KBM-7 (cell line): ENCODE measurements around the gene SLC35F3.

Experiments used
- DNase-seq: peaks from one replicate; pipeline ENCODE4 v3.0.0-alpha.2; 2015
- in situ Hi-C: fragments of 300-500 bp; cut with MboI; formaldehyde crosslinking; loops from 2 replicates; pipeline ENCODE4 v1.14.3; 2020; ENCODE audit warnings: low sequenced_read_pairs, low pct_unique_long_range_greater_than_20kb, mixed read lengths

The SLC35F3 gene

GRCh38 chr1:233959971-233960370 is 55.5 kb downstream of the SLC35F3 start:
- no peak for DNase-seq
- in situ Hi-C loops = no loop called here

DNA sequence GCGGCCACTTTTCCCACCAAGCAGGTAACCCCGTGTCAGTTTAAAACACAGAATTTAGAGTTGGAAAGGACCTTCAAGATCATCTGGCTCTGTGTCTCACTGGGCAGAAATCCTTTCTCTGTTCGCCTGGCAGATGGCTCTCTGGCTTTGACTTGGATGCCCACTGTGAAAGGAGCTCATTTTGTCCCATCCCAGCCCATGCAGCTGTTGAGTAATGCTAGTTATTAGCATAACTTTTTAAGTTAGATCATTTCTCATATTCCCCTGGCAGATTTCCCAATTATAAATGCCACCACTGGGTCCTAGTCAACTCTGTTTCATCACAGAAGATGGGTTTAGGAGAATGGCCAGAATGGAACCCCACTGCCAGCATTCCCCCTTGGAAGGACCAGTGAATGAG is 55.9 kb downstream of the SLC35F3 start:
- in situ Hi-C loops = no loop called here
- no peak for DNase-seq

DNA sequence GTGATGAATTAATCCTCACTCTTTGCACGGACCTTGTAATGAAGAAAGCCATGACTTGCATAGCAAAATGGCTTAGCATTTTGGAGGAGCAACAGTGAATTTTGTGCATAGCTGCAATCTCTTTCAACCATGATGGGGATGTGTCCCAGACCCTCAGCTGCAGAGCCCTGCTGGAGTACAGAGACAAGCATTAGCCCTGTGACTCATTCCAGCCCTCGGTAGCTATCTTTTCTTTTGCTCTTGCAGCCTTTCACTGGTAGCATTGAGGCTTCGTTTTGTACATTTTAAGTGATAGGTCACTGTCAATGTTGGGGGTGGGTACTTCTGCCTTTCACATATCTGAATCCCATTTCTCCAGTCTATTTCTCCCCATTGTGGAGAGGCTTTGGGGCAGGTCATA is 58.4 kb downstream of the SLC35F3 start:
- in situ Hi-C loops = no loop called here
- DNase-seq = no peak

DNA sequence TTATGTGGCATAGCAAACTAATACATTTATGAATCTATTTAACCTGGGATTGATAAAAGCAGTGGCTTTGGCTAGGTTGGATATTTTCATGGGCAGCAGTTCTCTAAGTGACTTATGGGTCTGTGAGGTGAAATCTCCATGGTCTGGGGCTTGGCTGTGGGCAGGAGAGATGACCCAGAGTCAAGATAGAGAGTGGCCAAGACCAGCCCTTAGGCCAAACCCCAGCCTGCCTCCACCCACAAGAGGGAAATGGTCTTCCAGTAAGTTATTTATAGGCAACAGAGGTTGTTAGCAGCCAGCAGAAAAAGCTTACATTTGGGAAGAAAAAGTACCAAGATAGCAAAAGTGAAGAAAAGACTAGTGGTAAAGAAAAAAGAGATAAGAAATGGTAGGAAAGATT is 61.4 kb downstream of the SLC35F3 start:
- in situ Hi-C loops = no loop called here
- DNase-seq = no peak

DNA sequence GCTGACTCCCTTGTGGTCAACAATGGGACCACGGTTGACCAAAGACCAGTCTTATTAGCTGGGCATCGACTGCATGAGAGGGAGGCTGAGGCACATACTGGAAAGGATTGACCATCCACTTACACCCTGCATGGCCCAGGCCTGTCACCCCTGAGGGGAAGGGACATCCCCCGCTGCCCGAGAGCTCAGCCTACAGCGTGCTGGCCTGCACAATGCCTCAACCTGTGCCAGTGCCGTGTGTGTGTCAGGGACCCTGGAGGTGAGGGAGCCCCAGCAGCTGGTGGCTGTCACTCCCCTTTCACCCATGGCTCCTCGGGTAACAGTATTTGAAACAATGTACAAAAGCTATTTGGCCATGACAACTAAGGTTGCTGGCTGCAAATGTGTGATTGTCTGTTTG is 67.3 kb downstream of the SLC35F3 start:
- in situ Hi-C loops = no loop called here
- no peak for DNase-seq

GRCh38 chr1:233972563-233972950 is 68.1 kb downstream of the SLC35F3 start:
- DNase-seq = no peak
- in situ Hi-C loops = no loop called here

- DNase-seq = no peak
- in situ Hi-C loops = no loop called here
Measured at GRCh38 chr1:233972951-233973635, 68.6 kb downstream of the SLC35F3 start.

DNA sequence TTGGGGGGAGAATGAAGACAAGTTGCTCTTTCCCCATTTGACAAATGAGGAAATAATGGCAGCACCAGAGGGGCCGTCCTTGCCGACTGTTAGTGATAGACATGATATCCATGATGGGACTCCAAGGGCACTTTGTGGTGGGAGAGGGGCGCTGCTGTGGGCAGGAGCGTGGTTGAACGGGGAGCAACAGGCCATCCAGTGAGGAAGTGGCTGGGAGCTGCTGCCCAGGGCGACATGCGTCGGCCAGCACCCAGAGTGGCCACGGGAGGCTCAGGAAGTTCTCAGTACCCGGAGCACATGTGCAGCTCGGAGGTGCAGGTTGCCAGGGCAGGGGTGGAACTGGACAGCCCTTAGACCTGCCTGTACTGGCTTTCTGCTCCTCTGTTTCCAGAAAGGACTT is 71.0 kb downstream of the SLC35F3 start:
- in situ Hi-C loops = no loop called here
- no peak for DNase-seq

DNA sequence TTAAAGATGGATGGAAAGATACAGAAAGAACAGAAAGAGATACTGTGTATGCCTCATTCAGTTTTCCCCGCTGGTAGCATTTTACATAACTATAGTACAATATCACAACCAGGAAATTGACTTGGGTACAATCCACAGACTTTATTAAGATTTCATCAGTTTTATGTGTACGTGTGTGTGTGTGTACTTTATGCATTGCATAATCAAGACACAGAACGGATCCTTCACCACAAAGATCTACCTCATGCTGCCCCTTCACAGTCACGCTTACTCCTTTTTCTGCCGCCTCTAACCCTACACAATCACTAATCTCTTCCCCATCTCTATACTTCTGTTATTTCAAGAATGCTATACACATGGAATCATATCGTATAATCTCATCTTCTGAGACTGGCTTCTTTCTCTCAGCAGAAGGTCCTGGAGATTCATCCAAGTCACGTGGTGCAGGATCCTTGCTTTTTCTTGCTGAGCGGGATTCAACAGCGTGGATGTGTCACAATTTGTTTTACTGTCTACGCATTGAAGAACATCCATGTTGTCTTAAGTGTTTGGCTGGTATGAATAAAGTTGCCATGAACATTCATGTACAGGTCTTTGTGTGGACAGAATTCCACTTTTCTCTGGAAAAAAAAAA is 76.7 kb downstream of the SLC35F3 start:
- in situ Hi-C loops = no loop called here
- no peak for DNase-seq

DNA sequence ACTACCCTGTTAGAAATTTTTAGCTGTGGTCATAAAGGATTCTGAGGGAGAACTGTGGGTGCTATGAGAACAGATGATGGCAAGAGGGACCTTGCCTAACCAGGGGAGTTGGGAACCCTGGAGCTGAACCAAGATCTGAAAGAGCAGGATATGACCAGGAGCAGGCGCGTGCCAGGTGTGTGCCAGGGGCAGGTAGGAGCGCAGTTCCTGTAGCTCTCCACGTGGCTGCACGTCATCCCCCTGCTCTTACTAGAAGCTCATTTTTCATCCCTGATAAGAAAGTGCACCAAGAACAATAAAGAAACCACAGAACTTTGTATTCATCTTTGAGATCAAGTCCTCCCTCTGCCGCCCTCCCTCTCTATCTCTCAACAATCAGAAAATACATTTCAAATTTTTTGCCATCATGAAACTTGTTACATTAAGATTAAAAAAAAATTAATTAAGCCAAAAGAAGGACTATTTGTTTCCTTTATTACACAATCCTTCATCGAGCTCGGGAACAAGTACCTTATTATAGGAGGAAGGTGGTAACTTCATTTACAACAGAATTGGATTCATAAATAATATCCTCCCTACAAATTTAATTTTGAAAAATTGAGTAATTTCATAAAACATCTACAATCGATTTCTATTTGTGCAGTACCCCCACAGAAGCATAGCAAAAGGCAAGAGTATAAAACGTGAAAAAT is 78.5 kb downstream of the SLC35F3 start:
- in situ Hi-C loops = no loop called here
- no peak for DNase-seq

DNA sequence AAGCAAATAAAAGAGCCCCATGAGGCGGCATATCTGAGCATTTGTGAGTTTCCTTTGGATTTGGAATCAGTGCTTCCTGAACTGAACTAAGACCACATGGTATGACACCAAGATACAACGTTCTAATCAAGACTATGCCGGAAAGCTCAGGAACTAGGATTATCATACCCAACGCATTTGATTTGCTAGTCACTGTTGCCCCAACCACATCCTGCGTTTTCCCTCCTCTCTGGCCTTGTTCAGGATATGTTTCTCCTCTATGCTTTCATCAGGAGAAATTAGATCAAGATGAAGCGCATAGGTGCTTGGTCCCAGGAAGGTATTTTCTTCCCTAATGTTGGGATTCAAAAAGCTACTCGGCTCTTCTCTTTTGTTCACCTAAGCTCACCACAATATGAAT is 79.3 kb downstream of the SLC35F3 start:
- in situ Hi-C loops = no loop called here
- no peak for DNase-seq

DNA sequence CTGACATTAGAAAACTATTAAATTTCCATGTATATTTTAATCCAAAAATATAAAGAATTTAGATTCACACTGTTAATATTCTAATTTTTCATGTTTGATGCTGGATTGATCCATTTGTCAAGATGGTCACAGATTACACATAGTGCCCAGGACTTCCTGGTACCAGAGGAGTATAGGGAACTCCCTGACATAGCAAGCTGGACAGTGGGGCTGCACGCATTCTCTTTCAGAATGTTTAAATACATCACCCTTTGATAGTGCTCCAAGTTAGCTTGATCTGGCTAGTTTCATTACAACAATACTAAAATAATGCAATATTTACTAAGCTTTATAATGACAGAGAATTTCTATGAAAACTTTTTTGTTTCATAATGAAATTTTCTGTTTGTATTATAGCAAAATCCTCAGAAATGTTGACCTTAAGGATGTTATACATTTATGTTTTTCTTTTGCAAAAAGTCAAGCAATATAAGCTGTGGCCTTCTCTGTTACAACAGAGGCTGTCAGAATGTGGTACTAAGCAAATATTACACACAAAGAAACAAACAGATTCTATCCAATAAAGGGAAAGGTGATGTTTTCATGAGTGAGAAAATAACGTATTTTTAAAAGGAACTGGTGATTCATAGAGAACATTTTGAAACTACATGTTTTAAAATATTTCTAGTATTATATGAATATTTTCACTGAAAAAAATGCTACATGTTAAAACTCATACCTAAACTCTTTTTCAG is 84.7 kb downstream of the SLC35F3 start:
- no peak for DNase-seq
- in situ Hi-C loops = no loop called here

- in situ Hi-C loops = no loop called here
- no peak for DNase-seq
Measured at GRCh38 chr1:233990486-233990885, 86.0 kb downstream of the SLC35F3 start.

- in situ Hi-C loops = no loop called here
- DNase-seq = no peak
Measured at GRCh38 chr1:233993651-233994050, 89.2 kb downstream of the SLC35F3 start.

GRCh38 chr1:233994112-233994511 is 89.6 kb downstream of the SLC35F3 start:
- in situ Hi-C loops = no loop called here
- DNase-seq = no peak

DNA sequence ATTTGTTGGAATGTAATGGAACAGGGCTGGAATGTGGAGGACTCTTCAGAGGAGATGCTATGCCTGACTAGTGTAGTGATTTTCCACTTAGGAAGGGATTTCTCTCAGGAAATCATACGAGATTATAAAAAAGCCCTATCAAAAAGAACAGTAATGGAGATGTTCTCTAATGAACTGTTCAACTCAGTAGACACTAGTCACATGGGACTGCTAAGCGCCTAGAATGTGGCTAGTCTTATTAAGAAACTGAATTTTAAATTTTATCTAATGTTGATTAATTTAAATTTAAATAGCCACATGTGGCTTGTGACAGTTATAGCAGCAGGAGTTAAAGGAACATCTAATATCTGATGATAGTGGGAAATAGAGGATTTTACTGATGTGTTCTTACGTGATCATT is 94.0 kb downstream of the SLC35F3 start:
- in situ Hi-C loops = no loop called here
- no peak for DNase-seq

DNA sequence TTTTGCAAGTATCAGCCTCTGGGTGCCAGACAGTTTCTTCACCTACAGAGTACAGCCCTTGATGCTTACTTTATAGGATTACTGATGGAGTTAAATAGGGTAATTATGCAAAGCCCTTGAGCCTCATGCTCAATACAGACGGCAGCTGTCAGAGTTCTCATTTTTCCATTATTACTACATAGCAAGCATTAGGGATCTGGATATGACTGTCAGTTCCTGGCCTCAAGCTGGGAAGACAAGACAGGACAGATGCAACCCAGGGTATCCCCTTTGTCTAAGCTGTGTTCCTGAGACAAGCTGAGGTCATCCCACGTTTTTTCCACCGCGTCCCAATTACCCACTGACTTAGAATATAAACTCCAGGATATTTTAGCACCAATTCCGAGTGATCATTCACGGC is 94.4 kb downstream of the SLC35F3 start:
- in situ Hi-C loops = no loop called here
- no peak for DNase-seq

DNA sequence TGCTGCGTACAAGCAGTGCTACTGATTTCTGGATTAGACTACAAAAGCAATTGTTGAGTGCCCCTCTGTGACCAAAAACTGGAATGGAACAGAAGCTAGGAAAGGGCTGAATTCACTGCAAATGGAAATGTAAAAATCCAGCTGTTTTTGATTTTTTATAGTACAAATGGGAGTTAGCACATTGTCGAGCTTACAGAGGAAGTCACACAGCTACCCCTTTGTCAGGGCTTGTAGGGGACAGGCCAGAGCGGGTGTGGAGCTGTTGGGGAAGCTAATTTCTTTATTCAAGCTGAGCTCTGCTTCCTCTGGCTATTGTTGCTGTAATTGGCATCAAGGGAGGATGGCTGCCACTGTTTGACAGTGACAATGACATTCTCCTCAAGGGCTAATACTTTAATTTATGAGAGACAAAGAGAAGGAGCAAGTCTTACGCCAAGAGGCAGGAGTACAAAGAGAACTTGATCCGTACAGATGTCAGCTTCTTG is 96.1 kb downstream of the SLC35F3 start:
- in situ Hi-C loops = no loop called here
- DNase-seq = no peak

DNA sequence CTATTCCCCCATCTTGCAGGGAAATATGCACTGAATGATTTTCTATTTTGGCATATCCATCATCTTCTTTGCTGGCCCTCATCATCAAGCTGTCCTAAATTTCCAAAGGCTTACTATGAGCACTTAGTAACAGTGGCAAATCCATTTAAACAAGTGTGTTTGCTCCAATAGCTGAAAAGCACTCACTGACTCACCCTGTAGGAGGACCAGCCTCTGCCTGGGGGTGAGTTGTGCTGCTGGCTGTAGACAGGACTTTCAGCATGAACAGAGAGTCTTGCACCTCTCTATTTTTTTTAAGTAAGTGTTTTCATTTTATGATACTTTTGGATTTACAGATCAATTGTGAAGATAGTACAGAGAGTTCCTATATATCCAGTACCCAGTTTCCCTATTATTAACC is 97.3 kb downstream of the SLC35F3 start:
- in situ Hi-C loops = no loop called here
- no peak for DNase-seq

DNA sequence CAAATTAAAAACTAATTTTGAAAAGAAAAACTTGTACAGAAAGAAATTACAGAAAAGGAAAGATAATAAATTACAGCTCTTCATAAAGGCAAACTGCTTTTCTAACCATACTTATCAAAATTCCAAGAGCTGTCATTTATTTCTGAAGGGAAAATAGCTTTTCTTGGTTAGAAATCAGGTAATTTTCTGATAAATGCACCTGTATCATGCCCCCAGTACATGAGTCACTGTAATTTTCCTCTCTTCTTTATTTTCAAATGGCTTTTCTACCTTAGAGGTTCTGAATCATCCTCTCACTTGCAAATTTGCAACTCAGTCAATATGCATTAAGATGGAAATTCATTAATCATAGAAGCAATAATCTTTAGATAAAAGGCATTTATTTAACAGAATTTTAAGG is 100.1 kb downstream of the SLC35F3 start:
- no peak for DNase-seq
- in situ Hi-C loops = no loop called here
